Fibroblast of lung (primary cell): ENCODE measurements around the gene SEC14L2.

ENCODE experiments used
- EZH2 ChIP-seq: IDR thresholded peaks from 2 replicates; pipeline ENCODE4 v1.5.1; 2012; ENCODE audit warnings: low read length, control low read depth, mild to moderate bottlenecking; ENCODE audit errors: missing control alignments
- TF ChIP-seq, protein P1 (sequence below), 2 donors: IDR thresholded peaks in 1 of 2; conservative IDR thresholded peaks in 1 of 2; 1 replicate in 1 of 2; 2 replicates in 1 of 2; pipeline ENCODE4 v1.5.1; 2011 to 2012; ENCODE audit warnings: low read length in 2 of 2, control low read depth in 1 of 2, inconsistent platforms in 1 of 2, low read depth in 1 of 2, mild to moderate bottlenecking in 1 of 2

DNA sequence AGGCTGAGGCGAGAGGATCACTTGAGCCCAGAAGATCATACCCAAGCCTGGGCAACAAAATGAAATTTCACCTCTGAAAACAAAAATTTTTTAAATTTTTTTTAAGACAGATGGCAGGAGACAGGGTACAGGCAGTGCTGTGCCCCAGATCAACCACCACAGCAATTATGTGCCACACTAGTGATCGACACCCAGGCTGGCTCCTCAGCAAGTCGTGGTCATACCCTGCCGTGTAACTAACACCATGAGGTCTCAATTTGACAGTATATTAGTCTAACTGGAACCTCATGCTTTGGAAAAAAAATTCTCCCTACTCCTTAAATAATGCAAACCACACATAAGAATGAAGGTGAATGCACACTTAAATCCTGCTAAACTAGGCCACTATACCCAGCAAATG lies 48.4 kb upstream of the SEC14L2 start:
- TF ChIP-seq, protein P1, sequence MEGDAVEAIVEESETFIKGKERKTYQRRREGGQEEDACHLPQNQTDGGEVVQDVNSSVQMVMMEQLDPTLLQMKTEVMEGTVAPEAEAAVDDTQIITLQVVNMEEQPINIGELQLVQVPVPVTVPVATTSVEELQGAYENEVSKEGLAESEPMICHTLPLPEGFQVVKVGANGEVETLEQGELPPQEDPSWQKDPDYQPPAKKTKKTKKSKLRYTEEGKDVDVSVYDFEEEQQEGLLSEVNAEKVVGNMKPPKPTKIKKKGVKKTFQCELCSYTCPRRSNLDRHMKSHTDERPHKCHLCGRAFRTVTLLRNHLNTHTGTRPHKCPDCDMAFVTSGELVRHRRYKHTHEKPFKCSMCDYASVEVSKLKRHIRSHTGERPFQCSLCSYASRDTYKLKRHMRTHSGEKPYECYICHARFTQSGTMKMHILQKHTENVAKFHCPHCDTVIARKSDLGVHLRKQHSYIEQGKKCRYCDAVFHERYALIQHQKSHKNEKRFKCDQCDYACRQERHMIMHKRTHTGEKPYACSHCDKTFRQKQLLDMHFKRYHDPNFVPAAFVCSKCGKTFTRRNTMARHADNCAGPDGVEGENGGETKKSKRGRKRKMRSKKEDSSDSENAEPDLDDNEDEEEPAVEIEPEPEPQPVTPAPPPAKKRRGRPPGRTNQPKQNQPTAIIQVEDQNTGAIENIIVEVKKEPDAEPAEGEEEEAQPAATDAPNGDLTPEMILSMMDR (conservative IDR thresholded peaks at IDR 0.05 in 1 of 2, IDR thresholded peaks at IDR 0.05 in 1 of 2; ENCODE audit: low read depth in 1 of 2, low read length in 2 of 2), result no peak
- TF ChIP-seq EZH2, result no peak
